Stimulated activated CD4-positive, alpha-beta T cell treated with anti-CD3 and anti-CD28 coated beads, Interleukin-15, amount 100 ng/mL, for 1 hour (primary cell): ENCODE data around the gene GRIFIN.

Experiments
- DNase-seq, 2 donors: peaks; one replicate each; pipeline ENCODE4 v3.0.0-alpha.2; 2020; ENCODE audit warnings: low read depth in 1 of 2, low spot score in 1 of 2

GRIFIN gene

GRCh38 chr7:2476298-2476697 is at the start of gene GRIFIN:
Gene GRIFIN (minus strand): TSS chr7:2476398. CDS start chr7:2476383, 15 bp downstream.
- no peak for DNase-seq

GRCh38 chr7:2524808-2525657 is 48.8 kb upstream of the GRIFIN start:
- DNase-seq, result no peak

GRCh38 chr7:2523941-2524807 is 48.0 kb upstream of the GRIFIN start:
- DNase-seq, result no peak

- no peak for DNase-seq
These were observed 47.3 kb upstream of the GRIFIN start for GRCh38 chr7:2523461-2523936.

- DNase-seq, result no peak
These were observed 46.7 kb upstream of the GRIFIN start for GRCh38 chr7:2522780-2523433.

GRCh38 chr7:2521952-2522591 is 45.9 kb upstream of the GRIFIN start:
- peak; percentile 45 to 48 for DNase-seq

- DNase-seq, result no peak
These were observed 45.1 kb upstream of the GRIFIN start for GRCh38 chr7:2521341-2521745.

GRCh38 chr7:2520761-2521290 is 44.6 kb upstream of the GRIFIN start:
- DNase-seq, result no peak

GRCh38 chr7:2520131-2520760 is 44.0 kb upstream of the GRIFIN start:
- no peak for DNase-seq

- peak; percentile 76 to 81 for DNase-seq
These were observed 43.1 kb upstream of the GRIFIN start, which contains the start of gene LFNG for GRCh38 chr7:2519119-2519930. Gene LFNG (plus strand): TSS chr7:2519774. CDS start chr7:2519862, 88 bp downstream.

GRCh38 chr7:2518737-2519118 is 42.5 kb upstream of the GRIFIN start:
- no peak for DNase-seq

GRCh38 chr7:2517678-2518507 is 41.7 kb upstream of the GRIFIN start:
- no peak for DNase-seq

GRCh38 chr7:2517026-2517425 is 40.8 kb upstream of the GRIFIN start:
- no peak for DNase-seq

GRCh38 chr7:2516194-2516555 is 40.0 kb upstream of the GRIFIN start:
- no peak for DNase-seq

GRCh38 chr7:2515424-2516193 is 39.4 kb upstream of the GRIFIN start:
- DNase-seq, result no peak

- DNase-seq, result no peak
These were observed 38.5 kb upstream of the GRIFIN start for GRCh38 chr7:2514473-2515423.

GRCh38 chr7:2513702-2514101 is 37.5 kb upstream of the GRIFIN start:
- no peak for DNase-seq
